Psoas muscle (tissue), 8 donors: Measurements from ENCODE around the gene NDUFA1. TPM values are rescaled to one million over a fixed set of nuclear protein-coding genes. Genes with fewer than 3 reads are reported as not detected.
"Not testable (repeated sequence)": the region's sequence is repeated elsewhere in the genome, so short reads cannot be mapped to it uniquely, and the experiment has no call there.

Source experiments
- ATAC-seq, 4 donors: fragments of 200-7000 bp; cut with Tn5 transposase; one replicate each; pipeline ENCODE4 v1.9.1; 2020; ENCODE audit warnings: moderate library complexity in 3 of 4, mild to moderate bottlenecking in 2 of 4
- DNase-seq, 2 donors: peaks; one replicate each; pipeline ENCODE4 v3.0.0-alpha.2; 2020
- H3K27ac ChIP-seq: fragments of 200-600 bp; one replicate; pipeline ENCODE4 v1.8.0; 2022
- H3K27me3 ChIP-seq, 3 donors: fragments of 200-600 bp in 1 of 3; one replicate each; pipeline versions ENCODE4 v1.6.1 to v1.8.0; 2013 to 2022; ENCODE audit warnings: low read length in 2 of 3, mild to moderate bottlenecking in 2 of 3, moderate library complexity in 1 of 3; ENCODE audit not compliant: insufficient read depth in 3 of 3
- H3K36me3 ChIP-seq, 2 donors: fragments of 200-600 bp in 1 of 2; one replicate each; pipeline versions ENCODE4 v1.6.1 to v1.8.0; 2013 to 2022; ENCODE audit warnings: low read depth in 1 of 2, mild to moderate bottlenecking in 1 of 2, moderate library complexity in 1 of 2; ENCODE audit not compliant: insufficient read depth in 1 of 2
- H3K4me1 ChIP-seq: fragments of 200-600 bp; one replicate; pipeline ENCODE4 v1.8.0; 2022
- H3K4me3 ChIP-seq: fragments of 200-600 bp; one replicate; pipeline ENCODE4 v1.8.0; 2022; ENCODE audit warnings: mild to moderate bottlenecking
- H3K9me3 ChIP-seq: fragments of 200-600 bp; one replicate; pipeline ENCODE4 v1.8.0; 2022
- CTCF ChIP-seq: fragments of 200-600 bp; IDR thresholded peaks from one replicate; pipeline ENCODE4 v1.8.0; 2022; ENCODE audit warnings: antibody characterized with exemption
- WGBS, 3 donors: extraction: QIAGEN DNeasy Blood & Tissue Kit; methylation state at CpG; one replicate each; pipeline versions ENCODE4 v1.1.6 to v1.1.7; 2013; 5-methylcytosine and 5-hydroxymethylcytosine counted together
- intact Hi-C, 2 donors: fragments of 100-400 bp; cut with DNase I; formaldehyde crosslinking; loops; one replicate each; pipeline versions ENCODE4 v1.11.0 to v1.14.2; 2022
- polyA plus RNA-seq, 3 donors: library from polyadenylated mRNA; stranded (reverse); fragments of 200-250 nt; gene quantifications; one replicate each; pipeline ENCODE4 v1.2.3, GENCODE V29; 2013
- total RNA-seq, 4 donors: library from RNA; stranded (reverse); fragmentation: NEBNext Ultra II Directional in 2 of 4; extraction: Animal tissue kit (Norgen Biotek cat#: 25700) in 2 of 4; gene quantifications; one replicate each; pipeline versions ENCODE4 v1.2.1 to v1.2.4, GENCODE V29; 2021 to 2023
- donor health status: healthy with polysubstance abuse.
- donor health status: DM: no; HTN: no; CAD: no; lungs with moderate emphysema.
- donor health status: Bipolar disorder and iron deficiency.
- donor health status: healthy.
- donor health status: DM: yes; HTN: yes; CAD: no.
- donor health status: DM: no; HTN: no; CAD: no.
- donor health status: DM: no; HTN: no; CAD: no.
- donor health status: DM: yes; HTN: yes; CAD: no.

NDUFA1 gene
- total and polyA plus RNA-seq, 7 donors: 194 to 327 (median 235) TPM

- Histone ChIP-seq H3K36me3 (no peaks in the 10 kb centered on the region), H3K27me3 (peaks cover 0 to 2% (median 0%) of the 10 kb centered on the region in 3 donors), H3K9me3 (no peaks in the 10 kb centered on the region), H3K4me3 (no peak overlapping the region), H3K4me1 (no peaks in the 10 kb centered on the region), H3K27ac (no peak overlapping the region)
- DNase-seq (no peak), ATAC-seq (no peak)
- TF ChIP-seq CTCF: no peak
- 49 to 90% (median 82%) methylated on average over 1 of the region's 1 CpG for WGBS, 3 donors
- intact Hi-C loops: no loop called here
These were observed 29.3 kb downstream of the NDUFA1 start for GRCh38 chrX:119900976-119901375.

GRCh38 chrX:119916310-119916709 lies 44.7 kb downstream of the NDUFA1 start:
- WGBS, 3 donors: 83 to 93% (median 87%) methylated on average over 3 to 5 of the region's 5 CpGs
- Histone ChIP-seq H3K36me3 (no peaks in the 10 kb centered on the region), H3K9me3 (no peaks in the 10 kb centered on the region), H3K4me3 (no peak overlapping the region), H3K4me1 (no peaks in the 10 kb centered on the region), H3K27me3 (no peaks in the 10 kb centered on the region), H3K27ac (no peak overlapping the region)
- intact Hi-C loops: no loop called here
- no peak for DNase-seq
- no peak for TF ChIP-seq CTCF
- no peak for ATAC-seq

GRCh38 chrX:119917877-119918276 lies 46.2 kb downstream of the NDUFA1 start:
- no peak for TF ChIP-seq CTCF
- DNase-seq: no peak
- Histone ChIP-seq H3K9me3 (no peaks in the 10 kb centered on the region), H3K36me3 (no peaks in the 10 kb centered on the region), H3K27me3 (no peaks in the 10 kb centered on the region), H3K4me3 (no peak overlapping the region), H3K27ac (no peak overlapping the region), H3K4me1 (no peaks in the 10 kb centered on the region)
- intact Hi-C loops: no loop called here
- no peak for ATAC-seq
- WGBS, 3 donors: 80 to 100% (median 91%) methylated on average over 2 of the region's 2 CpGs

GRCh38 chrX:119919835-119920585 lies 48.4 kb downstream of the NDUFA1 start:
- no peak for ATAC-seq
- intact Hi-C loops: no loop called here
- Histone ChIP-seq H3K27ac (no peak overlapping the region), H3K4me1 (no peaks in the 10 kb centered on the region), H3K9me3 (no peaks in the 10 kb centered on the region), H3K27me3 (no peaks in the 10 kb centered on the region), H3K36me3 (peaks cover 0 to 18% of the 10 kb centered on the region in 2 donors), H3K4me3 (no peak overlapping the region)
- no peak for DNase-seq
- TF ChIP-seq CTCF: no peak
- 79 to 87% (median 80%) methylated on average over 5 of the region's 5 CpGs for WGBS, 3 donors

GRCh38 chrX:119922391-119922790 lies 50.8 kb downstream of the NDUFA1 start:
- H3K36me3 ChIP-seq: peaks cover 0 to 37% of the 10 kb centered on the region in 2 donors
- DNase-seq, H3K9me3 ChIP-seq, ATAC-seq, H3K4me1 ChIP-seq, H3K4me3 ChIP-seq, H3K27ac ChIP-seq, intact Hi-C loops, H3K27me3 ChIP-seq: not testable (repeated sequence)
- 88 to 98% (median 97%) methylated on average over 6 to 7 of the region's 7 CpGs for WGBS, 3 donors

Other genes starting within 250 kb of the NDUFA1 start
- 1 to 10 TPM; 2.2 to 3.8 (median 3.0) TPM for gene SEPTIN6, start 178.7 kb upstream of the NDUFA1 start, total RNA-seq
- 1 to 10 TPM; 2.3 to 3.1 (median 2.8) TPM for gene SEPTIN6, start 178.7 kb upstream of the NDUFA1 start, polyA plus RNA-seq
- not detected for gene SOWAHD, start 113.2 kb upstream of the NDUFA1 start, total RNA-seq
- gene SOWAHD, start 113.2 kb upstream of the NDUFA1 start, polyA plus RNA-seq: under 1 TPM in 2 of 3 donors, not detected in 1; 0.03 TPM
- 1,000 to 10,000 TPM; 1,072 to 1,581 (median 1,334) TPM for gene RPL39, start 80.2 kb upstream of the NDUFA1 start, total RNA-seq
- 1,000 to 10,000 TPM; 4,009 to 6,099 (median 4,489) TPM for gene RPL39, start 80.2 kb upstream of the NDUFA1 start, polyA plus RNA-seq
- gene UPF3B, start 18.9 kb upstream of the NDUFA1 start, total RNA-seq: 10 to 100 TPM in 1 of 4 donors, 1 to 10 TPM in 3; 4.2 to 10.5 (median 5.3) TPM
- gene UPF3B, start 18.9 kb upstream of the NDUFA1 start, polyA plus RNA-seq: 10 to 100 TPM; 10.3 to 25.4 (median 14.9) TPM
- gene RNF113A, start 99 bp upstream of the NDUFA1 start, total RNA-seq: 1 to 10 TPM; 5.5 to 9.7 (median 8.1) TPM
- gene RNF113A, start 99 bp upstream of the NDUFA1 start, polyA plus RNA-seq: 10 to 100 TPM; 11.7 to 15.7 (median 14.8) TPM
- not detected for gene AKAP14, start 24.1 kb downstream of the NDUFA1 start, total RNA-seq
- gene AKAP14, start 24.1 kb downstream of the NDUFA1 start, polyA plus RNA-seq: under 1 TPM in 1 of 3 donors, not detected in 2; 0.19 TPM
- 1 to 10 TPM; 6.2 to 7.4 (median 7.2) TPM for gene NKAP, start 71.9 kb downstream of the NDUFA1 start, total RNA-seq
- 1 to 10 TPM; 3.4 to 7.5 (median 5.1) TPM for gene NKAP, start 71.9 kb downstream of the NDUFA1 start, polyA plus RNA-seq
- not detected for gene RHOXF2B, start 205.9 kb downstream of the NDUFA1 start, total RNA-seq
- gene RHOXF2B, start 205.9 kb downstream of the NDUFA1 start, polyA plus RNA-seq: not detected
- not detected for gene RHOXF1, start 244.1 kb downstream of the NDUFA1 start, total RNA-seq
- gene RHOXF1, start 244.1 kb downstream of the NDUFA1 start, polyA plus RNA-seq: not detected